HepG2 (cell line): ENCODE measurements around the gene ARRDC1. TPM values are rescaled to one million over a fixed set of nuclear protein-coding genes. Genes with fewer than 3 reads are reported as not detected.

Experiments used
- ATAC-seq: fragments of 200-7000 bp; cut with Tn5 transposase; 3 replicates; pipeline ENCODE4 v1.9.1; 2020; ENCODE audit warnings: mild to moderate bottlenecking, moderate library complexity
- BruUV-seq: library from RNA; stranded (reverse); fragments of 400-500 nt; replicated peaks from 2 replicates; lab custom pipeline; 2021; lab: Mats Ljungman, UMichigan
- CTCF ChIA-PET: fragments of 300-600 bp; formaldehyde crosslinking; extraction: SDS; loops from one replicate; lab custom pipeline; 2021; ENCODE audit warnings: low total read pairs, inconsistent platforms, low intra/inter-chr PET ratio; lab: Yijun Ruan, JAX
- POLR2A ChIA-PET: fragments of 350-600 bp; sonication (Branson Sonifier 250); formaldehyde crosslinking; loops from one replicate; lab custom pipeline; 2020; ENCODE audit warnings: antibody characterized with exemption, inconsistent platforms; lab: Yijun Ruan, JAX
- DNase-seq: peaks from one replicate; pipeline ENCODE4 v3.0.0-alpha.2; 2015; ENCODE audit warnings: low spot score
- FAIRE-seq: peaks from 3 replicates; lab custom pipeline; 2011; peaks lifted over from hg19 to GRCh38; lab: Jason Lieb, UNC
- H2AFZ ChIP-seq: one replicate; pipeline ENCODE4 v1.6.1; 2011; ENCODE audit warnings: low read length, inconsistent platforms
- H3K27ac ChIP-seq: fragments of 300-600 bp; 3 replicates; pipeline ENCODE4 v1.8.0; 2011; ENCODE audit warnings: mixed run types, mild to moderate bottlenecking, mixed read lengths, low read length, inconsistent platforms; ENCODE audit not compliant: insufficient read depth; ENCODE audit errors: extremely low read length
- H3K27me3 ChIP-seq, 2 experiments: fragments of 200-600 bp in 1 of 2; 2 replicates in 1 of 2; 3 replicates in 1 of 2; pipeline versions ENCODE4 v1.6.0 to v1.8.0; 2011; ENCODE audit warnings: low read length in 2 of 2, mild to moderate bottlenecking in 2 of 2, moderate library complexity in 2 of 2, inconsistent platforms in 1 of 2; ENCODE audit not compliant: insufficient read depth in 2 of 2, control insufficient read depth in 1 of 2
- H3K36me3 ChIP-seq, 2 experiments: fragments of 200-600 bp in 1 of 2; replicated peaks in 1 of 2; 2 replicates in 1 of 2; 3 replicates in 1 of 2; pipeline versions ENCODE4 v1.5.1 to v1.8.0; 2011; ENCODE audit warnings: low read length in 2 of 2, inconsistent platforms in 1 of 2; ENCODE audit not compliant: insufficient read depth in 2 of 2, control insufficient read depth in 1 of 2
- H3K4me1 ChIP-seq: 2 replicates; pipeline ENCODE4 v1.5.1; 2012; ENCODE audit warnings: low read length, inconsistent platforms; ENCODE audit not compliant: insufficient read depth
- H3K4me2 ChIP-seq: 2 replicates; pipeline ENCODE4 v1.6.0; 2011; ENCODE audit warnings: low read depth, low read length, inconsistent platforms
- H3K4me3 ChIP-seq, 3 experiments: fragments of 200-600 bp in 1 of 3; sonication (generic), shearing (Covaris generic) in 1 of 3; replicated peaks in 1 of 3; 2 replicates each; pipeline ENCODE4 v1.5.1; 2011 to 2016; ENCODE audit warnings: low read length in 3 of 3, inconsistent platforms in 2 of 3, low read depth in 2 of 3, mild to moderate bottlenecking in 2 of 3, control low read depth in 1 of 3, mixed read lengths in 1 of 3; ENCODE audit not compliant: insufficient read depth in 1 of 3
- H3K79me2 ChIP-seq: one replicate; pipeline ENCODE4 v1.6.1; 2011; ENCODE audit warnings: low read length, inconsistent platforms; ENCODE audit not compliant: insufficient read depth
- H3K9ac ChIP-seq: 2 replicates; pipeline ENCODE4 v1.6.0; 2011; ENCODE audit warnings: mild to moderate bottlenecking, low read depth, low read length, inconsistent platforms; ENCODE audit not compliant: insufficient read depth
- H3K9me3 ChIP-seq: 2 replicates; pipeline ENCODE4 v1.5.1; 2012; ENCODE audit warnings: mild to moderate bottlenecking, low read length
- H4K20me1 ChIP-seq: 2 replicates; pipeline ENCODE4 v1.6.0; 2011; ENCODE audit warnings: inconsistent platforms, mild to moderate bottlenecking, low read length, moderate library complexity; ENCODE audit not compliant: insufficient read depth
- ELF1 ChIP-seq: sonication (generic); formaldehyde crosslinking; IDR thresholded peaks from 2 replicates; pipeline ENCODE4 v1.4.0; 2020; ENCODE audit warnings: missing genetic modification reagents
- FOSL2 ChIP-seq: sonication (generic); formaldehyde crosslinking; IDR thresholded peaks from 2 replicates; pipeline ENCODE4 v1.4.0; 2020; ENCODE audit warnings: missing genetic modification reagents
- HCFC1 ChIP-seq: fragments of 150-350 bp; IDR thresholded peaks from 2 replicates; pipeline ENCODE4 v1.6.1; 2014; ENCODE audit warnings: low read depth, low read length
- POGZ ChIP-seq: sonication (generic); formaldehyde crosslinking; IDR thresholded peaks from 2 replicates; pipeline ENCODE4 v1.4.0; 2020; ENCODE audit warnings: mild to moderate bottlenecking, missing genetic modification reagents
- RARA ChIP-seq: IDR thresholded peaks from 2 replicates; pipeline ENCODE4 v1.6.1; 2016; ENCODE audit warnings: missing genetic modification reagents, missing compliant biosample characterization
- RBM22 ChIP-seq: fragments of 200-400 bp; formaldehyde crosslinking; optimal IDR thresholded peaks from 2 replicates; pipeline ENCODE3; 2017; ENCODE audit warnings: mild to moderate bottlenecking, low read length, moderate library complexity
- SP5 ChIP-seq: IDR thresholded peaks from 2 replicates; pipeline ENCODE4 v1.6.1; 2016; ENCODE audit warnings: low read depth, borderline replicate concordance
- TRAFD1 ChIP-seq: sonication (generic); formaldehyde crosslinking; IDR thresholded peaks from 2 replicates; pipeline ENCODE4 v1.5.1; 2020; ENCODE audit warnings: missing genetic modification reagents, mild to moderate bottlenecking, borderline replicate concordance
- ZMYM3 ChIP-seq: sonication (generic); formaldehyde crosslinking; IDR thresholded peaks from 2 replicates; pipeline ENCODE4 v1.5.1; 2020; ENCODE audit warnings: mild to moderate bottlenecking, missing genetic modification reagents
- ZNF121 ChIP-seq: sonication (generic); formaldehyde crosslinking; IDR thresholded peaks from 2 replicates; pipeline ENCODE4 v1.5.0; 2020; ENCODE audit warnings: mild to moderate bottlenecking, missing genetic modification reagents
- ZNF770 ChIP-seq: sonication (generic); formaldehyde crosslinking; IDR thresholded peaks from 2 replicates; pipeline ENCODE4 v1.5.0; 2020; ENCODE audit warnings: mild to moderate bottlenecking, missing genetic modification reagents
- ZNF781 ChIP-seq: sonication (generic); formaldehyde crosslinking; IDR thresholded peaks from 2 replicates; pipeline ENCODE4 v1.5.1; 2020; ENCODE audit warnings: borderline replicate concordance, mild to moderate bottlenecking, missing genetic modification reagents; ENCODE audit errors: not compliant biosample characterization
- ZNF788 ChIP-seq: sonication (generic); formaldehyde crosslinking; IDR thresholded peaks from 2 replicates; pipeline ENCODE4 v1.5.0; 2020; ENCODE audit warnings: mild to moderate bottlenecking, missing genetic modification reagents, borderline replicate concordance
- WGBS: methylation state at CpG from one replicate; pipeline ENCODE4 v1.1.6; 2017; ENCODE audit warnings: low lambda C conversion rate; 5-methylcytosine and 5-hydroxymethylcytosine counted together
- in situ Hi-C: cut with HindIII; loops from 2 replicates; pipeline ENCODE4 v1.10.0; 2017; ENCODE audit warnings: low pct_unique_long_range_greater_than_20kb; ENCODE audit not compliant: extremely low pct_ligation_motif_present
- intact Hi-C: fragments of 100-400 bp; cut with micrococcal nuclease; formaldehyde crosslinking; loops from one replicate; pipeline ENCODE4 v1.10.0; 2022; ENCODE audit not compliant: unreplicated experiment
- polyA plus RNA-seq, 8 experiments: library from polyadenylated mRNA; depleted of rRNA in 3 of 8; stranded (reverse) in 7 of 8; unstranded in 1 of 8; fragments of >200 nt; fragmentation: Illumina TruSeq in 4 of 8; extraction: Trizol in 4 of 8; gene quantifications; 2 replicates each; pipeline versions ENCODE4 v1.2.1 to v1.2.3, GENCODE V29; 2011 to 2016; ENCODE audit warnings: low read depth in 4 of 8, missing spikeins in 1 of 8, mixed read lengths in 1 of 8; ENCODE audit not compliant: insufficient read depth in 1 of 8
- total RNA-seq, 5 experiments: library from RNA; depleted of rRNA; stranded (reverse); fragments of >200 nt; fragmentation: Illumina TruSeq; extraction: Trizol; gene quantifications; 2 replicates each; pipeline ENCODE4 v1.2.3, GENCODE V29; 2016; ENCODE audit warnings: low read depth in 1 of 5
- TF ChIP-seq, protein P1 (sequence below): sonication (generic); formaldehyde crosslinking; IDR thresholded peaks from 2 replicates; pipeline ENCODE4 v1.5.1; 2020; ENCODE audit warnings: mild to moderate bottlenecking, missing genetic modification reagents, borderline replicate concordance

ARRDC1 gene
- total and polyA plus RNA-seq, 2 of the 13 experiments (the other 11 are each of a cell fraction or from before 2014, with no cell fraction given) = 21.7 to 44.4 TPM

DNA sequence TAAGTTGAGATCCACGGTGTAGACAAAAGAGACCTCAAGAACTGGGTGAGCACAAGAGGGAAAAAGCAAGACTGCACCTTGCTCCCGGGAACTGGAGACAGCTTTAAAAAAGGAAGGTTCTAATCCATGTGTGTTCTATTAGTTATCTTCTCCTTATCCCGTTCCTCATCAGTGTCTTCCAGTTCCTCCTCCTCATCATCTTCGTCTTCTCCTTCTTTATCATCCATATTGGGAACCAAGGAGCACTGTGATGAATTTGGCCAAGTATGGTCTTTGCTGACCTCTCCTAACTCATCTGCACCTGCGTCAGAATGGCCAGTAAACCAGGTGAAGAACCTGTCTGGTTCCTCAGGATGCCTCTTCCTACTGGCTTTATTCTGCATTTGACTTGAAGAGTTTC is 35.4 kb downstream of the ARRDC1 start (continued):
- TF ChIP-seq ZNF781 (CRISPR knock-in tag) (no peak), TRAFD1 (CRISPR knock-in tag) (no peak), ZNF788 (CRISPR knock-in tag) (no peak)
- TF ChIP-seq, protein P1, sequence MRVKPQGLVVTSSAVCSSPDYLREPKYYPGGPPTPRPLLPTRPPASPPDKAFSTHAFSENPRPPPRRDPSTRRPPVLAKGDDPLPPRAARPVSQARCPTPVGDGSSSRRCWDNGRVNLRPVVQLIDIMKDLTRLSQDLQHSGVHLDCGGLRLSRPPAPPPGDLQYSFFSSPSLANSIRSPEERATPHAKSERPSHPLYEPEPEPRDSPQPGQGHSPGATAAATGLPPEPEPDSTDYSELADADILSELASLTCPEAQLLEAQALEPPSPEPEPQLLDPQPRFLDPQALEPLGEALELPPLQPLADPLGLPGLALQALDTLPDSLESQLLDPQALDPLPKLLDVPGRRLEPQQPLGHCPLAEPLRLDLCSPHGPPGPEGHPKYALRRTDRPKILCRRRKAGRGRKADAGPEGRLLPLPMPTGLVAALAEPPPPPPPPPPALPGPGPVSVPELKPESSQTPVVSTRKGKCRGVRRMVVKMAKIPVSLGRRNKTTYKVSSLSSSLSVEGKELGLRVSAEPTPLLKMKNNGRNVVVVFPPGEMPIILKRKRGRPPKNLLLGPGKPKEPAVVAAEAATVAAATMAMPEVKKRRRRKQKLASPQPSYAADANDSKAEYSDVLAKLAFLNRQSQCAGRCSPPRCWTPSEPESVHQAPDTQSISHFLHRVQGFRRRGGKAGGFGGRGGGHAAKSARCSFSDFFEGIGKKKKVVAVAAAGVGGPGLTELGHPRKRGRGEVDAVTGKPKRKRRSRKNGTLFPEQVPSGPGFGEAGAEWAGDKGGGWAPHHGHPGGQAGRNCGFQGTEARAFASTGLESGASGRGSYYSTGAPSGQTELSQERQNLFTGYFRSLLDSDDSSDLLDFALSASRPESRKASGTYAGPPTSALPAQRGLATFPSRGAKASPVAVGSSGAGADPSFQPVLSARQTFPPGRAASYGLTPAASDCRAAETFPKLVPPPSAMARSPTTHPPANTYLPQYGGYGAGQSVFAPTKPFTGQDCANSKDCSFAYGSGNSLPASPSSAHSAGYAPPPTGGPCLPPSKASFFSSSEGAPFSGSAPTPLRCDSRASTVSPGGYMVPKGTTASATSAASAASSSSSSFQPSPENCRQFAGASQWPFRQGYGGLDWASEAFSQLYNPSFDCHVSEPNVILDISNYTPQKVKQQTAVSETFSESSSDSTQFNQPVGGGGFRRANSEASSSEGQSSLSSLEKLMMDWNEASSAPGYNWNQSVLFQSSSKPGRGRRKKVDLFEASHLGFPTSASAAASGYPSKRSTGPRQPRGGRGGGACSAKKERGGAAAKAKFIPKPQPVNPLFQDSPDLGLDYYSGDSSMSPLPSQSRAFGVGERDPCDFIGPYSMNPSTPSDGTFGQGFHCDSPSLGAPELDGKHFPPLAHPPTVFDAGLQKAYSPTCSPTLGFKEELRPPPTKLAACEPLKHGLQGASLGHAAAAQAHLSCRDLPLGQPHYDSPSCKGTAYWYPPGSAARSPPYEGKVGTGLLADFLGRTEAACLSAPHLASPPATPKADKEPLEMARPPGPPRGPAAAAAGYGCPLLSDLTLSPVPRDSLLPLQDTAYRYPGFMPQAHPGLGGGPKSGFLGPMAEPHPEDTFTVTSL = no peak

DNA sequence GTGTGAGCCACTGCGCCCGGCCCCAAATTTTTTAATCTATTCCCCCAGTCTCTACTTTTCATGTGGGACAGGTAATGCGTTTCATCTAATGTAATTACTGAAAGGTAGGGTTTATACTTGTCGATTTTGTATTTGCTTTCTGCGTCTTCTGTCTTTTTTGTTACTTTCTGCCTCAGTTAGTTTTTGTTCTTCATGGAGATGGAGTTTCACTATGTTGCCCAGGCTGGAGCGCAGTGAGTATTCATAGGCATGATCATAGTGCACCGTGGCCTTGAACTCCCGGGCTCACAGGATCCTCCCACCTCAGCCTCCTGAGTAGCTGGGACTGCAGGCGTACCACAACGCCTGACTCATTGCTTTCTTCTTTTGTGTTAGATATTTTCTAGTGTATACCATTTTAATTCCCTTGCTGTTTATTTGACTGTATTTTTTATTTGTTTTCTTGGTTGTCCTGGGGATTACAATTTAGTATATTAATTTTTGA is 36.7 kb downstream of the ARRDC1 start:
- Histone ChIP-seq H4K20me1 (peaks cover 15% of the 10 kb centered on the region; the same call in 1 of the 2 replicates), H3K4me1 (peaks cover 18% of the 10 kb centered on the region), H3K79me2 (peaks cover 89% of the 10 kb centered on the region), H3K27ac (no peak overlapping the region), H3K4me3 (no peak overlapping the region), H3K9me3 (no peaks in the 10 kb centered on the region), H3K27me3 (no peaks in the 10 kb centered on the region), H3K9ac (no peak overlapping the region), H3K4me2 (no peak overlapping the region), H3K36me3 (peaks cover 0 to 14% of the 10 kb centered on the region in 2 experiments; a peak in 3 of 5 replicates), H2AFZ (no peak overlapping the region)
- CTCF ChIA-PET = no interaction called here
- FAIRE-seq (peak; percentile 4), ATAC-seq (peak; percentile 65), DNase-seq (peak; percentile 36)
- no TSS peak for BruUV-seq
- in situ Hi-C loops (no loop called here), intact Hi-C loops (no loop called here)
- 75% methylated on average over 10 of the region's 10 CpGs for WGBS
- POLR2A ChIA-PET = no interaction called here
- TF ChIP-seq RBM22 = peak; percentile 22
- TF ChIP-seq SP5 (CRISPR knock-in tag) = 0 out of 2 replicates have a peak, but pooled peaks have one; percentile 32
- TF ChIP-seq ZMYM3 (CRISPR knock-in tag) = peak; percentile 35; the same call in 1 of the 2 replicates
- TF ChIP-seq ZNF121 = peak; percentile 95
- peak; percentile 91 for TF ChIP-seq ZNF770
- TF ChIP-seq FOSL2 = peak; percentile 50
- TF ChIP-seq ELF1 (CRISPR knock-in tag) = no peak
- TF ChIP-seq RARA (CRISPR knock-in tag) = peak; percentile 77
- no peak for TF ChIP-seq HCFC1
- 0 out of 2 replicates have a peak, but pooled peaks have one; percentile 37 for TF ChIP-seq POGZ (CRISPR knock-in tag)
